ENCODE results near the gene MPP2. TPM values are rescaled to one million over a fixed set of nuclear protein-coding genes. Genes with fewer than 3 reads are reported as not detected.

Gene MPP2
- total and polyA plus RNA-seq, 8 donors, result 0.43 to 6.4 (median 1.8) TPM

- no peak overlapping the region for H3K27ac ChIP-seq
Measured at GRCh38 chr17:43856141-43856540, 51.2 kb downstream of the MPP2 start.

GRCh38 chr17:43855061-43855460, 52.3 kb downstream of the MPP2 start:
- Histone ChIP-seq H3K27ac (no peak overlapping the region), H3K9me3 (peaks cover 0 to 9% (median 4%) of the 10 kb centered on the region in 4 donors), H3K27me3 (peaks cover 0 to 49% (median 0%) of the 10 kb centered on the region in 3 donors), H3K4me3 (no peak overlapping the region), H3K4me1 (no peaks in the 10 kb centered on the region), H3K36me3 (no peaks in the 10 kb centered on the region)
- TF ChIP-seq POLR2AphosphoS5 (IDR thresholded peaks at IDR 0.05), result no peak
- TF ChIP-seq CTCF (IDR thresholded peaks at IDR 0.05), result no peak
- TF ChIP-seq EP300 (IDR thresholded peaks at IDR 0.05), result no peak
- no peak for TF ChIP-seq POLR2A (IDR thresholded peaks at IDR 0.05)
- no peak for DNase-seq
- WGBS, 5 donors, result 83 to 93% (median 87%) methylated on average over 9 of the region's 9 CpGs
- intact Hi-C loops (cut with DNase I; ENCODE audit: low total_unique reads), result no loop called here

More at GRCh38 chr17:43856141-43856540, 51.2 kb downstream of the MPP2 start:
- Histone ChIP-seq H3K9me3 (peaks cover 0 to 9% (median 4%) of the 10 kb centered on the region in 4 donors), H3K36me3 (no peaks in the 10 kb centered on the region), H3K4me3 (no peak overlapping the region), H3K27me3 (peaks cover 0 to 49% (median 0%) of the 10 kb centered on the region in 3 donors), H3K4me1 (no peaks in the 10 kb centered on the region)
- intact Hi-C loops (cut with DNase I; ENCODE audit: low total_unique reads), result no loop called here
- WGBS, 5 donors, result 75 to 89% (median 87%) methylated on average over 3 of the region's 3 CpGs
- DNase-seq, result no peak
- TF ChIP-seq POLR2AphosphoS5 (IDR thresholded peaks at IDR 0.05) (no peak), EP300 (IDR thresholded peaks at IDR 0.05) (no peak), CTCF (IDR thresholded peaks at IDR 0.05) (no peak), POLR2A (IDR thresholded peaks at IDR 0.05) (no peak)

- TF ChIP-seq CTCF (IDR thresholded peaks at IDR 0.05) (no peak), POLR2A (IDR thresholded peaks at IDR 0.05) (no peak), EP300 (IDR thresholded peaks at IDR 0.05) (no peak), POLR2AphosphoS5 (IDR thresholded peaks at IDR 0.05) (no peak)
- peaks cover 0 to 49% (median 0%) of the 10 kb centered on the region in 3 donors for H3K27me3 ChIP-seq
- intact Hi-C loops (cut with DNase I; ENCODE audit: low total_unique reads), result no loop called here
- WGBS, 5 donors, result 73 to 89% (median 77%) methylated on average over 7 to 8 of the region's 8 CpGs
- H3K27ac ChIP-seq, result no peak overlapping the region
- no peak overlapping the region for H3K4me3 ChIP-seq
- H3K36me3 ChIP-seq, result no peaks in the 10 kb centered on the region
- DNase-seq, result no peak
- H3K9me3 ChIP-seq, result peaks cover 0 to 9% (median 4%) of the 10 kb centered on the region in 4 donors
- H3K4me1 ChIP-seq, result no peaks in the 10 kb centered on the region
Measured at GRCh38 chr17:43854498-43854897, 52.8 kb downstream of the MPP2 start.

DNA sequence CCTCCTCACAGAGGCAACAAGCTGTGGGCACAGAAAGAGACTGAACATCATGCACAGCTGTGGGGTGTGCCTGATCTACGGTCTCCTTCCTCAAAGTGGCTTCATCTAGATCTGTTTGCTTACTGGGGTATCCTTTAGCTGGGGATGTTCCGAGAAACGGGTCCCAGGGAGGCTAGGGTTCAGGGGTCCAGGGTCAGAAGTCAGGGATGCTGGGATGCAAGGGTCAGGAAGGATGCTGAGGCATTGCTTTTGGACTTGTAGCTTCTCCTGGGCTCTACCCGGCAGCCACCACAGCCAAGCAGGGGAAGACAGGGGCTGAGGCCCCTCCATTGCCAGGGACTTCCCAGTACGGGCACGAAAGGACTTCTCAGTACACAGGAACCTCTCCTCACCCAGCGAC, 53.8 kb downstream of the MPP2 start:
- no peak overlapping the region for H3K4me3 ChIP-seq
- no peak overlapping the region for H3K27ac ChIP-seq
- peaks cover 0 to 9% (median 4%) of the 10 kb centered on the region in 4 donors for H3K9me3 ChIP-seq
- no peak for TF ChIP-seq CTCF (IDR thresholded peaks at IDR 0.05)
- TF ChIP-seq EP300 (IDR thresholded peaks at IDR 0.05), result no peak
- no peak for TF ChIP-seq POLR2A (IDR thresholded peaks at IDR 0.05)
- TF ChIP-seq POLR2AphosphoS5 (IDR thresholded peaks at IDR 0.05), result no peak
- DNase-seq, result no peak
- no peaks in the 10 kb centered on the region for H3K36me3 ChIP-seq
- H3K4me1 ChIP-seq, result no peaks in the 10 kb centered on the region
- H3K27me3 ChIP-seq, result peaks cover 0 to 50% (median 0%) of the 10 kb centered on the region in 3 donors
- intact Hi-C loops (cut with DNase I; ENCODE audit: low total_unique reads), result no loop called here
- 60 to 79% (median 78%) methylated on average over 7 of the region's 7 CpGs for WGBS, 5 donors

Data from stomach (tissue), 9 donors.